ENCODE measurements around the gene HHLA2. TPM values are rescaled to one million over a fixed set of nuclear protein-coding genes. Genes with fewer than 3 reads are reported as not detected.

Gene HHLA2, protein sequence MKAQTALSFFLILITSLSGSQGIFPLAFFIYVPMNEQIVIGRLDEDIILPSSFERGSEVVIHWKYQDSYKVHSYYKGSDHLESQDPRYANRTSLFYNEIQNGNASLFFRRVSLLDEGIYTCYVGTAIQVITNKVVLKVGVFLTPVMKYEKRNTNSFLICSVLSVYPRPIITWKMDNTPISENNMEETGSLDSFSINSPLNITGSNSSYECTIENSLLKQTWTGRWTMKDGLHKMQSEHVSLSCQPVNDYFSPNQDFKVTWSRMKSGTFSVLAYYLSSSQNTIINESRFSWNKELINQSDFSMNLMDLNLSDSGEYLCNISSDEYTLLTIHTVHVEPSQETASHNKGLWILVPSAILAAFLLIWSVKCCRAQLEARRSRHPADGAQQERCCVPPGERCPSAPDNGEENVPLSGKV
- total RNA-seq: not detected
- under 1 TPM in 1 of 2 donors, not detected in 1; 0.08 TPM for polyA plus RNA-seq
- long read RNA-seq, donor 1: 0 reads
- long read RNA-seq, donor 2: 0 reads
- long read RNA-seq, donor 3: 0 reads

DNA sequence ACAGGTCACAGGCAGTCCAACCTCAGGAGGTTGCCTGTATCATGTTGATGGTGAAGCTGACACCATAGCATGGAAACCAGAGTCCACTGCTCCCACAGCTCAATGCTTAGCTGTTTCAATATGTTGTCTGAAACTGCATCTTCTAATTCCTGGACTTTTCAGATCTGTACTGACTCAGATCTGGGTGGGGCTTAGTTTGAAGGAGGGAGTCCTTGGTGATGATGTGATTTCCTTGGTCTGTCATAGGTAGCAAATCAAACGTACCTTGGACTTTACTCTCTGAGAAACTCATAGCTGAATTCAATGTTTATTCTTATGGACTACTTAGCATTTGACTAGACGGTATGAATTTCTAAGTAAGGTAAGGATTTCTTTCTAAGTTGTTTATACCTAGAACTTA, at the start of gene HHLA2:
Gene HHLA2, plus strand, starts transcription at position 310 of the 400 bp plus-strand sequence. CDS start 55,266 bp downstream, outside the sequence.
- no peak for TF ChIP-seq POLR2A (IDR thresholded peaks at IDR 0.05)
- TF ChIP-seq, protein P1, sequence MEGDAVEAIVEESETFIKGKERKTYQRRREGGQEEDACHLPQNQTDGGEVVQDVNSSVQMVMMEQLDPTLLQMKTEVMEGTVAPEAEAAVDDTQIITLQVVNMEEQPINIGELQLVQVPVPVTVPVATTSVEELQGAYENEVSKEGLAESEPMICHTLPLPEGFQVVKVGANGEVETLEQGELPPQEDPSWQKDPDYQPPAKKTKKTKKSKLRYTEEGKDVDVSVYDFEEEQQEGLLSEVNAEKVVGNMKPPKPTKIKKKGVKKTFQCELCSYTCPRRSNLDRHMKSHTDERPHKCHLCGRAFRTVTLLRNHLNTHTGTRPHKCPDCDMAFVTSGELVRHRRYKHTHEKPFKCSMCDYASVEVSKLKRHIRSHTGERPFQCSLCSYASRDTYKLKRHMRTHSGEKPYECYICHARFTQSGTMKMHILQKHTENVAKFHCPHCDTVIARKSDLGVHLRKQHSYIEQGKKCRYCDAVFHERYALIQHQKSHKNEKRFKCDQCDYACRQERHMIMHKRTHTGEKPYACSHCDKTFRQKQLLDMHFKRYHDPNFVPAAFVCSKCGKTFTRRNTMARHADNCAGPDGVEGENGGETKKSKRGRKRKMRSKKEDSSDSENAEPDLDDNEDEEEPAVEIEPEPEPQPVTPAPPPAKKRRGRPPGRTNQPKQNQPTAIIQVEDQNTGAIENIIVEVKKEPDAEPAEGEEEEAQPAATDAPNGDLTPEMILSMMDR (IDR thresholded peaks at IDR 0.05): no peak
- H3K36me3 ChIP-seq: no peaks in the 10 kb centered on the region
- H3K9me3 ChIP-seq: peaks cover 0 to 8% (median 0%) of the 10 kb centered on the region in 12 donors
- H3K27ac ChIP-seq: no peak within 1 kb of the TSS
- DNase-seq (no peak), ATAC-seq (no peak)
- WGBS, 4 donors: 81 to 87% (median 84%) methylated on average over 2 of the region's 2 CpGs
- peaks cover 0 to 19% (median 0%) of the 10 kb centered on the region in 12 donors for H3K4me1 ChIP-seq
- intact Hi-C loops (cut with DNase I): no loop called here
- no peaks in the 10 kb centered on the region for H3K27me3 ChIP-seq
- no peak within 1 kb of the TSS for H3K4me3 ChIP-seq

DNA sequence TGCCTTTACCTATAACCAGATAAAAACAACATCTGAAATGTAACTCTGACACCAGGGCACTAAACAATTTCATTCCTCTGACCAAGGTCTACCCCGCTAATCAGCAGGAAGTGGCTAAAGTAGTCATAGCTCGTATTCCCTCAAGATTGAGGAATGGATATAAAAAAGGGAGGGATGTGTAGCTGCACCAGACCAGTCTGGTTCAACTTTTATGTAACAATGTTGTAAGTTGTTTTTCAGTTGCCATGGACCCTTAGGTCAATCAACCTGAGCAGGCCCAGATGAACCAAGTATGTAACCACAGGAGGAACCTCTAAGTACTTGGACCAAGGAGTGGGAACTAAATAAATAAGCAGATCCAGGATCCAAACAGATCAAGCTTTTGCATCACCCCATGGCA, 45.7 kb upstream of the HHLA2 start:
- WGBS, 4 donors: 82 to 88% (median 88%) methylated on average over 2 of the region's 2 CpGs
- TF ChIP-seq POLR2A (IDR thresholded peaks at IDR 0.05): no peak
- TF ChIP-seq, protein P1 (IDR thresholded peaks at IDR 0.05): no peak

DNA sequence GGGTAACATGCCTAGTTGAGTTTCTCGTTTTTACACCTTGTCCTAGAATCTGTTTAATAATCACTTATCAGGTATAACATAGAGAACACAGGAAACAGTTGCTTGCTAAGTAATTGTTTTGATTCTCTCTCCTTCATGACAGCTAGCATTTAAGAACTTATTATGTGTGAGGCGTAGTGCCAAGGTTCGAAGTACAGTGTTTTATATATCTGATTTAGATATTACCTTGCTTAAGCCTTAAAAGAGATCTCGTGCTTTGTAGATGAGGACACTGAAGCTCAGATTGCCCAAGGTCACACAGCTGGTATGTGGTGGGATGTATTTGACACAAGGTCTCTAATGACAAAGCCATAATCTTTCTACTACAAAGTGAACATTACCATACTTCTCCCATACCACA, 45.1 kb upstream of the HHLA2 start:
- WGBS, 4 donors: 70 to 82% (median 74%) methylated on average over 4 of the region's 4 CpGs
- no peak for ATAC-seq
- Histone ChIP-seq H3K27me3 (no peaks in the 10 kb centered on the region), H3K4me1 (no peaks in the 10 kb centered on the region), H3K36me3 (no peaks in the 10 kb centered on the region), H3K27ac (no peak overlapping the region), H3K4me3 (no peak overlapping the region), H3K9me3 (no peaks in the 10 kb centered on the region)
- DNase-seq: no peak
- intact Hi-C loops (cut with DNase I): no loop called here
- TF ChIP-seq, protein P1 (IDR thresholded peaks at IDR 0.05): no peak

More for the DNA sequence above, 45.7 kb upstream of the HHLA2 start:
- Histone ChIP-seq H3K36me3 (no peaks in the 10 kb centered on the region), H3K4me3 (no peak overlapping the region), H3K4me1 (no peaks in the 10 kb centered on the region), H3K9me3 (no peaks in the 10 kb centered on the region), H3K27me3 (no peaks in the 10 kb centered on the region), H3K27ac (no peak overlapping the region)
- ATAC-seq (no peak), DNase-seq (no peak)
- intact Hi-C loops (cut with DNase I): no loop called here

DNA sequence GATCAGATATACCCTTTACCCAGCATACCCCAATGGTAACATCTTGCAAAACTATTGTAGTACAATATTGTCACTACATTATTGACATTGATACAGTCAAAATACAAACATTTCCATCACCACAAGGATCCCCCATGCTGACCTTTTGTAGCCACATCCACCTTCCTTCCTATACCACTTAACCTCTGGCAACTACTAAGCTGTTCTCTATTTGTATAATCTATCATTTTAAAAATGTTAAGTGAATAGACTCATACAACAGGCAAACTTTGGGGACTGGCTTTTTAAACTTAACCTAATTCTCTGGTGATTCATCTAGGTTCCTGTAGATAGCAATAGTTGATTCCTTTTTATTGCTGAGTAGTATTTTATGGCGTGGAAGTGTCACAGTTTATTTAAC, 44.5 kb upstream of the HHLA2 start:
- no peak overlapping the region for H3K27ac ChIP-seq
- intact Hi-C loops (cut with DNase I): no loop called here
- no peaks in the 10 kb centered on the region for H3K9me3 ChIP-seq
- no peak for DNase-seq
- WGBS, 4 donors: 91 to 97% (median 92%) methylated on average over 1 of the region's 1 CpG
- H3K36me3 ChIP-seq: no peaks in the 10 kb centered on the region
- no peak for ATAC-seq
- H3K4me3 ChIP-seq: no peak overlapping the region
- TF ChIP-seq POLR2A (IDR thresholded peaks at IDR 0.05): no peak
- TF ChIP-seq, protein P1 (IDR thresholded peaks at IDR 0.05): no peak
- no peaks in the 10 kb centered on the region for H3K4me1 ChIP-seq
- H3K27me3 ChIP-seq: no peaks in the 10 kb centered on the region

Measured in heart left ventricle (tissue), 16 donors.